Measurements from ENCODE around the gene NLGN1.

NLGN1 gene

DNA sequence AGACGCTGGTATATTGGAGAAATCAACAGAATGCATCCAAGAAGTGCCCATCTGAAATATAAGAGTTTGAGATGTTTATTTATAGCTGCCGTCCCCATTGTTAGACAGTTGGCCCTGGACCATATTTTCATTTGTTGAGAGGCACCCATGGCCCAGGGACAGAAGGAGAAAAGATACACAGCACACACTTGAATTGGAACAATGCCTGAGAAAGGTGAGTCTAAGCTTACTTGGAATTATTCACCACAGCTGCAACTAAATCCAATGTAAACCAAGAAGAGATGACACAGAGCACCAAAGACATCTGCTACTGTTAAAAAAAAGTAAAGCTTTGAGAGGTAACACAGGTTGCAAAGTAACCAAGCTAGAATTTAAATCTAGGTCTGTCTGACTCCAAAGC lies 936.1 kb downstream of the NLGN1 start:
- no peak for TF ChIP-seq EZH2 (IDR thresholded peaks at IDR 0.05; ENCODE audit: borderline replicate concordance, low read length)
- no peak for TF ChIP-seq CTCF (IDR thresholded peaks at IDR 0.05; ENCODE audit: low read length)
- no peaks in the 10 kb centered on the region for H3K9me2 ChIP-seq (ENCODE audit: low read depth, low read length)
- no peaks in the 10 kb centered on the region for H3K27me3 ChIP-seq (ENCODE audit: insufficient read depth, low read length)
- no peaks in the 10 kb centered on the region for H3K9me3 ChIP-seq (ENCODE audit: low read length)
- no peaks in the 10 kb centered on the region for H3K79me2 ChIP-seq (ENCODE audit: insufficient read depth, low read length)
- no peaks in the 10 kb centered on the region for H4K20me1 ChIP-seq (ENCODE audit: insufficient read depth, low read length)
- no peaks in the 10 kb centered on the region for H3K4me1 ChIP-seq (ENCODE audit: insufficient read depth, low read length, severe bottlenecking)
- no peak overlapping the region for H3K27ac ChIP-seq (ENCODE audit: low read depth, low read length, poor library complexity, severe bottlenecking)
- no peaks in the 10 kb centered on the region for H3F3A ChIP-seq (ENCODE audit: insufficient read depth, low read length)
- no peak overlapping the region for H3K9ac ChIP-seq (ENCODE audit: low read length)
- H3K36me3 ChIP-seq (ENCODE audit: insufficient read depth, low read length) = no peaks in the 10 kb centered on the region
- no peak overlapping the region for H3K4me2 ChIP-seq (ENCODE audit: low read length)
- H3K4me3 ChIP-seq (ENCODE audit: low read depth, low read length, poor library complexity, severe bottlenecking) = no peak overlapping the region
- H2AFZ ChIP-seq (ENCODE audit: low read length) = no peak overlapping the region

DNA sequence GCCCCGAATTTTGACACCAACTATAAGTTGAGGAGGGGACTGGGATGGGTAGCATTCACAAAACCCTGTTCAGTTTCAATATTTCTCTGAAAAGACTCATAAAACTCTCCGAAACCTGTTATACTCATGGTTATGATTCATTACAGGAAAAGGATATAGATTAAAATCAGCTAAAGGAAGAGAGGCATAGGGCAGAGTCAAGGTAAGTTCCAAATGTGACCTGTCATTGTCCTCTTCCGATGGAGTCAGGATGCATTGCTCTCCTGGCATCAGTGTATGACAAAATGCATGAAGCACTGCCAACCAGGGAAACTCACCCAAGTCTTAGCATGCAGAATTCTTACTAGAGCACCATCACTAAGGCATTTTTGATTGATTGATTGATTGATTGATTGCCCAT lies 936.6 kb downstream of the NLGN1 start:
- H3K4me3 ChIP-seq (ENCODE audit: low read depth, low read length, poor library complexity, severe bottlenecking) = no peak overlapping the region

GRCh38 chr3:174335324-174335723 lies 937.8 kb downstream of the NLGN1 start:
- no peaks in the 10 kb centered on the region for H4K20me1 ChIP-seq (ENCODE audit: insufficient read depth, low read length)
- TF ChIP-seq CTCF (IDR thresholded peaks at IDR 0.05; ENCODE audit: low read length) = no peak
- no peak for TF ChIP-seq EZH2 (IDR thresholded peaks at IDR 0.05; ENCODE audit: borderline replicate concordance, low read length)
- H3K9me3 ChIP-seq (ENCODE audit: low read length) = no peaks in the 10 kb centered on the region
- no peak overlapping the region for H3K9ac ChIP-seq (ENCODE audit: low read length)
- no peaks in the 10 kb centered on the region for H3F3A ChIP-seq (ENCODE audit: insufficient read depth, low read length)
- H3K79me2 ChIP-seq (ENCODE audit: insufficient read depth, low read length) = no peaks in the 10 kb centered on the region
- H3K4me2 ChIP-seq (ENCODE audit: low read length) = no peak overlapping the region
- no peak overlapping the region for H3K4me3 ChIP-seq (ENCODE audit: low read depth, low read length, poor library complexity, severe bottlenecking)
- H3K9me2 ChIP-seq (ENCODE audit: low read depth, low read length) = no peaks in the 10 kb centered on the region
- H3K4me1 ChIP-seq (ENCODE audit: insufficient read depth, low read length, severe bottlenecking) = no peaks in the 10 kb centered on the region
- H3K27ac ChIP-seq (ENCODE audit: low read depth, low read length, poor library complexity, severe bottlenecking) = no peak overlapping the region
- no peak overlapping the region for H2AFZ ChIP-seq (ENCODE audit: low read length)
- no peaks in the 10 kb centered on the region for H3K27me3 ChIP-seq (ENCODE audit: insufficient read depth, low read length)
- H3K36me3 ChIP-seq (ENCODE audit: insufficient read depth, low read length) = no peaks in the 10 kb centered on the region

More for the DNA sequence above, 936.6 kb downstream of the NLGN1 start:
- Histone ChIP-seq H3K9ac (ENCODE audit: low read length) (no peak overlapping the region), H3F3A (ENCODE audit: insufficient read depth, low read length) (no peaks in the 10 kb centered on the region), H3K27me3 (ENCODE audit: insufficient read depth, low read length) (no peaks in the 10 kb centered on the region), H2AFZ (ENCODE audit: low read length) (no peak overlapping the region), H4K20me1 (ENCODE audit: insufficient read depth, low read length) (no peaks in the 10 kb centered on the region), H3K27ac (ENCODE audit: low read depth, low read length, poor library complexity, severe bottlenecking) (no peak overlapping the region), H3K9me3 (ENCODE audit: low read length) (no peaks in the 10 kb centered on the region), H3K9me2 (ENCODE audit: low read depth, low read length) (no peaks in the 10 kb centered on the region), H3K4me1 (ENCODE audit: insufficient read depth, low read length, severe bottlenecking) (no peaks in the 10 kb centered on the region), H3K36me3 (ENCODE audit: insufficient read depth, low read length) (no peaks in the 10 kb centered on the region), H3K79me2 (ENCODE audit: insufficient read depth, low read length) (no peaks in the 10 kb centered on the region), H3K4me2 (ENCODE audit: low read length) (no peak overlapping the region)
- TF ChIP-seq EZH2 (IDR thresholded peaks at IDR 0.05; ENCODE audit: borderline replicate concordance, low read length) (no peak), CTCF (IDR thresholded peaks at IDR 0.05; ENCODE audit: low read length) (no peak)

Data from OCI-LY1 (cell line).